Immature natural killer cell (primary cell): ENCODE results near the gene TMOD1. TPM values are rescaled to one million over a fixed set of nuclear protein-coding genes. Genes with fewer than 3 reads are reported as not detected.
"Not testable (repeated sequence)": the region's sequence is repeated elsewhere in the genome, so short reads cannot be mapped to it uniquely, and the experiment has no call there.

Source experiments
- DNase-seq, 3 donors: peaks; one replicate each; pipeline ENCODE4 v3.0.0; 2022; ENCODE audit warnings: mixed read lengths in 1 of 3
- H3K27ac Mint-ChIP-seq, 6 donors: one replicate each; pipeline ENCODE4 v1.8.0; 2020; ENCODE audit warnings: mixed read lengths in 6 of 6, mild to moderate bottlenecking in 5 of 6, inconsistent platforms in 4 of 6, moderate library complexity in 3 of 6
- H3K27me3 Mint-ChIP-seq, 3 donors: one replicate each; pipeline ENCODE4 v1.8.0; 2020 to 2021; ENCODE audit warnings: low read depth in 3 of 3, mild to moderate bottlenecking in 3 of 3, mixed read lengths in 3 of 3, moderate library complexity in 3 of 3, inconsistent platforms in 1 of 3
- H3K36me3 Mint-ChIP-seq, 3 donors: one replicate each; pipeline ENCODE4 v1.8.0; 2020; ENCODE audit warnings: mixed read lengths in 3 of 3, inconsistent platforms in 2 of 3, mild to moderate bottlenecking in 2 of 3
- H3K4me1 Mint-ChIP-seq, 2 donors: one replicate each; pipeline ENCODE4 v1.8.0; 2020; ENCODE audit warnings: inconsistent platforms in 2 of 2, mild to moderate bottlenecking in 2 of 2, mixed read lengths in 2 of 2, moderate library complexity in 1 of 2
- H3K4me3 Mint-ChIP-seq, 5 donors: one replicate each; pipeline ENCODE4 v1.8.0; 2020; ENCODE audit warnings: mild to moderate bottlenecking in 5 of 5, mixed read lengths in 5 of 5, inconsistent platforms in 3 of 5, moderate library complexity in 3 of 5
- H3K9me3 Mint-ChIP-seq, 6 donors: one replicate each; pipeline ENCODE4 v1.8.0; 2020; ENCODE audit warnings: mild to moderate bottlenecking in 6 of 6, mixed read lengths in 6 of 6, inconsistent platforms in 4 of 6, moderate library complexity in 3 of 6
- polyA plus RNA-seq, 3 donors: library from polyadenylated mRNA; unstranded; fragments of 300-500 nt; fragmentation: Illumina TruSeq; gene quantifications; one replicate each; pipeline ENCODE4 v1.2.3, GENCODE V29; 2021

TMOD1 gene
- polyA plus RNA-seq, 3 donors from 2014 or later, result 1.7 to 4.8 (median 3.7) TPM

DNA sequence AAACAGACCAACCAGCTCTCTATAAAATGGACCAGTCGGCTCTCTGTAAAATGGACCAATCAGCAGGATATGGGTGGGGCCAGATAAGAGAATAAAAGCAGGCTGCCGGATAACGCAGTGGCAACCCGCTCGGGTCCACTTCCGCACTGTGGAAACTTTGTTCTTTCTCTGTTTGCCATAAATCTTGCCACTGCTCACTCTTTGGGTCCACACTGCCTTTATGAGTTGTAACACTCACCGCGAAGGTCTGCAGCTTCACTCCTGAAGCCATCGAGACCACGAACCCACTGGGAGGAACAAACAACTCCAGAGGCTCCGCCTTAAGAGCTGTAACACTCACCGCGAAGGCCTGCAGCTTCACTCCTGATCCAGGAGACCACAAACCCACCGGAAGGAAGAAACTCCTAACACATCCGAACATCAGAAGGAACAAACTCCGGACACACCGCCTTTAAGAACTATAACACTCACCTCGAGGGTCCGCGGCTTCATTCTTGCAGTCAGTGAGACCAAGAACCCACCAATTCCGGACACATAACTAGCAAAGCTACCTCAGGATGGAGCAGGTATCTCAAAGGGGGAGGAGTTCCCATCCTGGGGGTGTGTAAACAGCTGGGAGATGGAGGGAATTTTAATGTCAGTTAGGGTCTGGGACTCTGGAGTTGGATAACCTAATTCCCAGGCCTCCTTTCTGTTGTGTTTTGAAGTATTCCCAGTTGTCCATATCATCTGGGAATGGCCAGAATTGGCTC, 73.6 kb downstream of the TMOD1 start:
- H3K4me3 Mint-ChIP-seq, result peak overlapping the region; percentile 83 to 100 (median 97)
- H3K36me3 Mint-ChIP-seq, H3K27me3 Mint-ChIP-seq, H3K9me3 Mint-ChIP-seq: not testable (repeated sequence)
- DNase-seq, result peak; percentile 47 to 62 (median 57)
- H3K27ac Mint-ChIP-seq, result peak overlapping the region; percentile 60 to 95 (median 88)
- peaks cover 29 to 36% of the 10 kb centered on the region in 2 donors for H3K4me1 Mint-ChIP-seq

DNA sequence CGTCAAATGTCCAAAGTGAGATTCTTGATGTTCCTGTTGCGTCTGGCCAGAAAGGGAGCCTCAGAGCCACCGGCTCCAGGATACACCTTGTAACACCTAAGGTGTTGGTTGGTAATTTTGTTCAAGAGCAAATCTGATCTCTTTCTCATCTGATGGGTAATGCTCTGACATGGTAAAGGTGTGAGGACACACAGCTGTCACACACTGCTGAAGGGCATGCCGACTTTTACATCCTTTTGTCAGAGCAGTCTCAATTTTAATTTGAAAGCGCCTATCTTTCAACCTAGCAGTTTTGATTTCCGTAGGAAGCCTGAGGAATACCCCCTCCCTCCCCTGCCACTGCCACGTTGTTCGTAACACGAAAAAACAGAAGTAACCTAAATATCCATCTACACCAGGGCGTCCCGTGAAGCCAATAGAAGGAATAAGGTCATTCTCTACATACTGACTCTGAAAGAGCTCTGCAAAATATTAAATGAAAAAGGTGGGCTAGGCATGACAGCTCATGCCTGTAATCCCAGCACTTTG, 74.3 kb downstream of the TMOD1 start:
- Mint-ChIP-seq H3K27me3 (peaks cover 0 to 10% (median 3%) of the 10 kb centered on the region in 3 donors), H3K4me1 (peaks cover 29 to 36% of the 10 kb centered on the region in 2 donors), H3K27ac (peak overlapping the region in 5 of 6 donors; percentile 9 to 95 (median 86)), H3K9me3 (peaks cover 0 to 2% (median 0%) of the 10 kb centered on the region in 6 donors), H3K36me3 (peaks cover 0 to 3% (median 0%) of the 10 kb centered on the region in 3 donors), H3K4me3 (peak overlapping the region; percentile 83 to 100 (median 97))
- DNase-seq, result no peak

DNA sequence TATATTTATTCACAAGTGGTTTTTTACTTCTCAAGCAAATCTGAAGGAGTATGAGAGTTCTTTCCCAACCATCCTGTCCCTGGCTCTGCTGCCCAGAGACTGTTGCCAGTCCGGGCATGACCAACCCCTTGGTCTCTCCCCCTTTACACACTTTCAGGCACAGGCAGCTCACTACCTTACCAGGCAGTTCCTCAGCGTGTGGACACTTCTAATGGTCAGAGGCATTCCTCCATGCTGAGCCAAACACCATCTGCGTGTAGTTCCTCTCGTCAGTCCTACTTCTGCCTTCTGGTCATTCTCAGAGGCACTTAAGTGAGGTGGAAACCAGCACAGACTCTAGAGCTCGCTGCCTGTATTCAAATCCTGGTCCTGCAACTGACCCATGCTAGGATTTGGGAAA, 75.6 kb downstream of the TMOD1 start:
- H3K36me3 Mint-ChIP-seq, result peaks cover 0 to 3% (median 0%) of the 10 kb centered on the region in 3 donors
- peak overlapping the region; percentile 34 to 53 (median 38) for H3K4me3 Mint-ChIP-seq
- peaks cover 0 to 2% (median 0%) of the 10 kb centered on the region in 6 donors for H3K9me3 Mint-ChIP-seq
- peaks cover 0 to 10% (median 3%) of the 10 kb centered on the region in 3 donors for H3K27me3 Mint-ChIP-seq
- no peak overlapping the region for H3K27ac Mint-ChIP-seq
- no peak for DNase-seq
- H3K4me1 Mint-ChIP-seq, result peaks cover 29 to 36% of the 10 kb centered on the region in 2 donors

DNA sequence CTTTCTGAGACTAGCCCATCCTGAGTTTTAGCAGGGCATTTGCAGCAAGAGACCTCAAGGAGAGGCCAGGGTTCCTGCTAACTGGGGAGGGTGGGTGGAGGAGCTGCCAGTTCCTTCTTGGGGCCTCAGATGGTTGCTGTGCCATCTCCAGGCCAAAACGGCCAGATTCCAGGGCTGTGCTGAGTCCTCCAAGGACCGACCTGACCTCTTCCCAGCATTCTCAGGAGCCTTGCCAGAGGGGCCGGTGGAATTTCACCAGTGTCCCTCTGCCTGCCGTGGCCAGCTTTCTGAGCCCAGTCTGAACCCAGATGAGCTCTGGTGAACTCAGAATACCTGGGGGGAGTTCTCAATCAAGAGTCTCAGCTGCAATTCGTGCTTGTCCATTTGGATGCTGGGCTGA, 77.4 kb downstream of the TMOD1 start:
- Mint-ChIP-seq H3K27ac (no peak overlapping the region), H3K4me1 (peaks cover 26 to 31% of the 10 kb centered on the region in 2 donors), H3K36me3 (peaks cover 0 to 3% (median 0%) of the 10 kb centered on the region in 3 donors), H3K9me3 (peaks cover 0 to 2% (median 0%) of the 10 kb centered on the region in 6 donors), H3K4me3 (no peak overlapping the region), H3K27me3 (peaks cover 0 to 10% (median 0%) of the 10 kb centered on the region in 3 donors)
- no peak for DNase-seq

DNA sequence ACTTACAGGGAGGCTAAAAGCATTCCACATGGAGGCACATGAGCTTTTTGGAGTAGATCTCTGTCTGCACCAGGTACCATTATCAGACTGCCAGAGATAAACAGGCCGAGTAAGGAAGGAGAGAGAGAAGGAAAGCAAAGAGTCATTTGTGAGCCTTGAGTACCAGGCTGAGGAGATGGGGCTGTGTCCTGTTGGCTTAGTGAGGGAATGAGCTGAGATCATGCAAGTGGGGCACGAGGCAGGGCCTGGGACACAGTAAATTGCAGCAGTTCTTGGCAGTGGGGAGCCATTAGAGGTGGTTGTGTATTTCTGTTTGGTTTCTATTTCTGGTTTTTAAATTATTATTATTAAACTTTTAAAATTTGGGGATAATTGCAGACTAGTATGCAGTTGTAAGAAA, 78.4 kb downstream of the TMOD1 start:
- Mint-ChIP-seq H3K27me3 (peaks cover 0 to 9% (median 0%) of the 10 kb centered on the region in 3 donors), H3K27ac (no peak overlapping the region), H3K9me3 (peaks cover 0 to 4% (median 0%) of the 10 kb centered on the region in 6 donors), H3K4me3 (no peak overlapping the region), H3K4me1 (peaks cover 21 to 25% of the 10 kb centered on the region in 2 donors), H3K36me3 (peaks cover 0 to 3% (median 0%) of the 10 kb centered on the region in 3 donors)
- DNase-seq, result no peak

DNA sequence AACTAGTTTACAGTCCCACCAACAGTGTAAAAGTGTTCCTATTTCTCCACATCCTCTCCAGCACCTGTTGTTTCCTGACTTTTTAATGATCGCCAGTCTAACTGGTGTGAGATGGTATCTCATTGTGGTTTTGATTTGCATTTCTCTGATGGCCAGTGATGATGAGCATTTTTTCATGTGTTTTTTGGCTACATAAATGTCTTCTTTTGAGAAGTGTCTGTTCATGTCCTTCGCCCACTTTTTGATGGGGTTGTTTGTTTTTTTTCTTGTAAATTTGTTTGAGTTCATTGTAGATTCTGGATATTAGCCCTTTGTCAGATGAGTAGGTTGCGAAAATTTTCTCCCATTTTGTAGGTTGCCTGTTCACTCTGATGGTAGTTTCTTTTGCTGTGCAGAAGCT, 80.1 kb downstream of the TMOD1 start:
- H3K36me3 Mint-ChIP-seq, H3K4me3 Mint-ChIP-seq, H3K27ac Mint-ChIP-seq, H3K9me3 Mint-ChIP-seq, DNase-seq, H3K27me3 Mint-ChIP-seq: not testable (repeated sequence)
- peaks cover 11 to 13% of the 10 kb centered on the region in 2 donors for H3K4me1 Mint-ChIP-seq

DNA sequence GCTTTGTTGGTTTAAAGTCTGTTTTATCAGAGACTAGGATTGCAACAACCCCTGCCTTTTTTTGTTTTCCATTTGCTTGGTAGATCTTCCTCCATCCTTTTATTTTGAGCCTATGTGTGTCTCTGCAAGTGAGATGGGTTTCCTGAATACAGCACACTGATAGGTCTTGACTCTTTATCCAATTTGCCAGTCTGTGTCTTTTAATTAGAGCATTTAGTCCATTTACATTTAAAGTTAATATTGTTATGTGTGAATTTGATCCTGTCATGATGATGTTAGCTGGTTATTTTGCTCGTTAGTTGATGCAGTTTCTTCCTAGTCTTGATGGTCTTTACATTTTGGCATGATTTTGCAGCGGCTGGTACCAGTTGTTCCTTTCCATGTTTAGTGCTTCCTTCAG, 83.3 kb downstream of the TMOD1 start:
- H3K4me1 Mint-ChIP-seq, H3K4me3 Mint-ChIP-seq, DNase-seq, H3K27me3 Mint-ChIP-seq, H3K27ac Mint-ChIP-seq: not testable (repeated sequence)
- peaks cover 0 to 12% (median 0%) of the 10 kb centered on the region in 6 donors for H3K9me3 Mint-ChIP-seq
- H3K36me3 Mint-ChIP-seq, result peaks cover 8 to 13% (median 9%) of the 10 kb centered on the region in 3 donors

DNA sequence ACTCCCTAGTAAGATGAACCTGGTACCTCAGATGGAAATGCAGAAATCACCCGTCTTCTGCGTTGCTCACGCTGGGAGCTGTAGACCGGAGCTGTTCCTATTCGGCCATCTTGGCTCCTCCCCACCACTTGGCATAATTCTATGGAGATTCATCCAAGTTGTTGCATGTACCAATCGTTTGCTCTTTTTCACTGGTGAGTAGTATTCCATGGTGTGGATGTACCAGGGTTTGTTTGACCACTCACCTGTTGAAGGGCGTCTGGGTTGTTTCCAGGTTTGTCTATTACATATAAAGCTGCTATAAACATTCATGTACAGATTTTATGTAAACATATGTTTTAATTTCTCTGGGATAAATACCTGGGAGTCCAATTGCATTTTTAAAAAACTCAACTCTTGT, 85.4 kb downstream of the TMOD1 start:
- peaks cover 0 to 14% (median 3%) of the 10 kb centered on the region in 3 donors for H3K27me3 Mint-ChIP-seq
- H3K27ac Mint-ChIP-seq, DNase-seq, H3K4me3 Mint-ChIP-seq, H3K4me1 Mint-ChIP-seq: not testable (repeated sequence)
- H3K9me3 Mint-ChIP-seq, result peaks cover 0 to 12% (median 0%) of the 10 kb centered on the region in 6 donors
- peaks cover 8 to 17% (median 9%) of the 10 kb centered on the region in 3 donors for H3K36me3 Mint-ChIP-seq

DNA sequence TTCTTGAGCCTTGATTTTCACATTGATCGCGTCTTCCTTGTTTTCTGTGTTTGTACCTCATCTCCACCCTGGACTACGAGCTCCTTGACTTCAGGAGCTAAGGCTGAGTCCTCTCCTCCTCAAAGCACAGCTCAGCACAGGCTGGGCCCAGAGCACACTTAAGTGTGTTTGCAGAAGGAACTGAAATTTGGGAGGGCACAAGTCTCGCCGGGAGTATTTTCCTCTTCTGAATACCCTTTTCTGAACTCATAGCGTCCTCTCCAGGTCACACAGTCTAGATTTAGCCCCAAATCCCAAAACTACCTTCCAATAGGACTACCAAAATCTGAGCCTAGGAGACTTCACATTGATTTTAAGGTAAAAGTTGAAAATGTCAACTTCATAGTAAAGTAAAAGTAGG, 90.1 kb downstream of the TMOD1 start:
- Mint-ChIP-seq H3K4me1 (no peaks in the 10 kb centered on the region), H3K9me3 (peaks cover 0 to 8% (median 0%) of the 10 kb centered on the region in 6 donors), H3K27ac (no peak overlapping the region), H3K27me3 (peaks cover 0 to 17% (median 3%) of the 10 kb centered on the region in 3 donors), H3K4me3 (no peak overlapping the region), H3K36me3 (peaks cover 8 to 17% (median 9%) of the 10 kb centered on the region in 3 donors)
- DNase-seq, result no peak

DNA sequence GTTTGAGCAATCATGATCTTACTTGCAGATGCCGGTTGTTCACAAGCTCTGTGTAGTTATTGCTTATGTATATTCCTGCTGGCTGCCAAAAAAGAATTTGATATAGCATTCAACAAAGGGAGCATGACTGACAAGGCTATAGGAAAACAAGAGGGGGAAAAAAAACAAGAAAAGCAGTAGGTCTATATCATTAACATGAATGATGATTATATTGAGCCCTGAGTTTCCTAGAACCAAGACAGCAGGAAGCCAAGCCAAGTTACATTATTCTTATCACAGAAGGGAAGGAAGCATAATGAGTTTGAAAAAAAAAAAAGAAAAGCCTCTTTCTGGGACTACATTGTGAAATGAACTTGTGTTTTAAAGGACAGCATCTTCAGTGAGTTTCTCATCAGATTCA, 90.7 kb downstream of the TMOD1 start:
- H3K27me3 Mint-ChIP-seq, result peaks cover 0 to 13% (median 3%) of the 10 kb centered on the region in 3 donors
- no peaks in the 10 kb centered on the region for H3K4me1 Mint-ChIP-seq
- no peak overlapping the region for H3K27ac Mint-ChIP-seq
- H3K4me3 Mint-ChIP-seq, result no peak overlapping the region
- DNase-seq, result no peak
- peaks cover 5 to 14% (median 8%) of the 10 kb centered on the region in 3 donors for H3K36me3 Mint-ChIP-seq
- H3K9me3 Mint-ChIP-seq, result peaks cover 0 to 4% (median 0%) of the 10 kb centered on the region in 6 donors

DNA sequence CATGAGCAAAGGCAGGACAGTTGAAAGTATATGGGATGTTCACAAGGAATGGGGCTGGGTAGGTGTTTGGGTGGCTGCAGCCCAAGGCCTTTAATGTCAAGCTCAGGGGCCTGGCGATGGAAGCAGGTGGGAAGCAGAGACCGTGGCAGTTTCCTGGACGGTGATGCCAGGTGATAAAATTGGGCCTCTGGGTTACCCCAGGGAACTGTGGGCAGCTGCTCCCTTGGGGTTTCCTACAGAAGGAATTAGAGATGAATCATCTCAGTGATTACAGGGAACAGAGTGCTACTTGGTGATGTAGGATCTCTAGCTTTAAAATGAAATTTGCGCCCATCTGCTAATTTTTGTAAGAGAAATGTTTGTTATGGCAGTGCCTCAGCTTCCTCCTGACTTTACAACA, 92.5 kb downstream of the TMOD1 start:
- Mint-ChIP-seq H3K27ac (peak overlapping the region in 1 of 6 donors; percentile 8), H3K9me3 (no peaks in the 10 kb centered on the region), H3K27me3 (peaks cover 0 to 12% (median 3%) of the 10 kb centered on the region in 3 donors), H3K4me1 (peaks cover 8% of the 10 kb centered on the region in 2 donors), H3K36me3 (peaks cover 0 to 8% (median 2%) of the 10 kb centered on the region in 3 donors), H3K4me3 (no peak overlapping the region)
- no peak for DNase-seq

DNA sequence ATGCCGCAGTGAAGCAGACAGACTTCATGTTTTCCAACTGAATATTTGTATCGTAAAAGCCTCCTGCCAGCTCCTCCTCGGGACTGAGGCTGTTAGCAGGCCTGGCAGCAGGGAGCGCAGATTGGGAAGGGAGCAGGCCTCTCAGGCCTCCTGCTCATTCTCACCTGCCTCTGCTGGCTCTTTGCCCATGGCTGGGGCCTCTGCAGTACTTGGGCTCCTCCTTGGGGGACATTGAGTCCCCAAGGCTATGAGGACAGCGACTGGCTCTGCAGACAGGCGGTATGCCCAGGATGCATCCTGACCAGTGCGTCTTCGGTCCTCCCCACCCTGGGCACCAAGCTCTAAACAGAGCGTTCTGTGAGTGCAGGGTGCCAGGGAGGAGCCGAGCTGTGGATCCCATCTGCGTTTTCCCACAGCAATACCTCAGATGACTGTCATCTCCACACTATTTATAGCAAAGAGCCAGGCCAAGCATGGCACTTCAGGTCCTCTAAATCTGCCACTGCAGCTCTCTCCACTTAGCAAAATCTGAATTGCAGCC, 93.0 kb downstream of the TMOD1 start:
- Mint-ChIP-seq H3K9me3 (no peaks in the 10 kb centered on the region), H3K27ac (no peak overlapping the region), H3K27me3 (peaks cover 0 to 12% (median 3%) of the 10 kb centered on the region in 3 donors), H3K36me3 (peaks cover 0 to 8% (median 2%) of the 10 kb centered on the region in 3 donors), H3K4me1 (peaks cover 8% of the 10 kb centered on the region in 2 donors), H3K4me3 (no peak overlapping the region)
- DNase-seq, result no peak

DNA sequence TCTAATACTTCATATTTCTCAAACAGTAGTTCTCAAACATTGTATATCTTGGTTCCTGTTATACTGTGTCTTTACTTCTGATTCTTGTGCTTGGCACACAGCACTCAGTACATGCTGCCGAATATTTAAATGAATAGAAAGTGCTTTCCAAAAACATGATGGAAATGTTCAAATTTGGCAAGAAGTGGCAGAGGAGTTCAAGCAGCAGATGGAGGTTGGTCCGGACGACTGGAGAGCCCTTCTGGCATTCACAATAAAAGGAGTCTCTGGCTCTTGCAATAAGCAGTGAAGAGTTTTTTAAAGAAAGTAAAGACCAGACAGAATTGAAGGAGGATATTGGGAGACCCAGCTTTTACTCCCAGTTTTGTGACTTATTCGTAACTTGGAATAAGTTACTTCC, 95.4 kb downstream of the TMOD1 start:
- H3K27ac Mint-ChIP-seq, result no peak overlapping the region
- peaks cover 8% of the 10 kb centered on the region in 2 donors for H3K4me1 Mint-ChIP-seq
- no peak for DNase-seq
- no peak overlapping the region for H3K4me3 Mint-ChIP-seq
- H3K9me3 Mint-ChIP-seq, result no peaks in the 10 kb centered on the region
- peaks cover 0 to 3% (median 0%) of the 10 kb centered on the region in 3 donors for H3K27me3 Mint-ChIP-seq
- peaks cover 13 to 19% (median 14%) of the 10 kb centered on the region in 3 donors for H3K36me3 Mint-ChIP-seq
